ENCODE results near the gene SACM1L.
A peak's percentile ranks its signal among the peaks of the same experiment; 100 is the strongest.
"Not testable (repeated sequence)": the region's sequence is repeated elsewhere in the genome, so short reads cannot be mapped to it uniquely, and the experiment has no call there.

SACM1L gene

GRCh38 chr3:45684327-45684892 lies 4.8 kb upstream of the SACM1L start:
- no peak overlapping the region for H3K4me3 ChIP-seq (ENCODE audit: low read depth, low read length)
- no peak for TF ChIP-seq CTCF (IDR thresholded peaks at IDR 0.05; ENCODE audit: borderline replicate concordance, insufficient read depth, low read depth, low read length)

GRCh38 chr3:45685722-45686121 lies 3.5 kb upstream of the SACM1L start:
- H3K4me3 ChIP-seq (ENCODE audit: low read depth, low read length), result not testable (repeated sequence)

- no peak for TF ChIP-seq CTCF (IDR thresholded peaks at IDR 0.05; ENCODE audit: borderline replicate concordance, insufficient read depth, low read depth, low read length)
- no peak overlapping the region for H3K4me3 ChIP-seq (ENCODE audit: low read depth, low read length)
These were observed 2.3 kb upstream of the SACM1L start for GRCh38 chr3:45686850-45687249.

- H3K4me3 ChIP-seq (ENCODE audit: low read depth, low read length), result no peak overlapping the region
- no peak for TF ChIP-seq CTCF (IDR thresholded peaks at IDR 0.05; ENCODE audit: borderline replicate concordance, insufficient read depth, low read depth, low read length)
These were observed 1.4 kb upstream of the SACM1L start for GRCh38 chr3:45687828-45688193.

- peak overlapping the region; percentile 80 for H3K4me3 ChIP-seq (ENCODE audit: low read depth, low read length)
- TF ChIP-seq CTCF (IDR thresholded peaks at IDR 0.05; ENCODE audit: borderline replicate concordance, insufficient read depth, low read depth, low read length), result no peak
These were observed 858 bp upstream of the SACM1L start for GRCh38 chr3:45688194-45688881.

- no peak for TF ChIP-seq CTCF (IDR thresholded peaks at IDR 0.05; ENCODE audit: borderline replicate concordance, insufficient read depth, low read depth, low read length)
- peak overlapping the region; percentile 92 for H3K4me3 ChIP-seq (ENCODE audit: low read depth, low read length)
These were observed 570 bp downstream of the SACM1L start for GRCh38 chr3:45689787-45690145.

GRCh38 chr3:45690336-45691035 lies 1.3 kb downstream of the SACM1L start:
- H3K4me3 ChIP-seq (ENCODE audit: low read depth, low read length), result peak overlapping the region; percentile 92
- TF ChIP-seq CTCF (IDR thresholded peaks at IDR 0.05; ENCODE audit: borderline replicate concordance, insufficient read depth, low read depth, low read length), result no peak; the same call in 1 of the 2 replicates
